Adrenal gland (tissue), 12 donors: Measurements from ENCODE around the gene HECA. TPM values are rescaled to one million over a fixed set of nuclear protein-coding genes. Genes with fewer than 3 reads are reported as not detected.
"Not testable (repeated sequence)": the region's sequence is repeated elsewhere in the genome, so short reads cannot be mapped to it uniquely, and the experiment has no call there.

ENCODE experiments used
- DNase-seq, 7 donors: peaks; one replicate each; pipeline ENCODE4 v3.0.0-alpha.2; 2019 to 2020
- H3K27ac ChIP-seq, 5 donors: fragments of 200-600 bp; sonication (generic) in 4 of 5; 1 replicate in 3 of 5; 2 replicates in 2 of 5; pipeline versions ENCODE4 v1.5.1 to v1.8.0; 2016 to 2020; ENCODE audit warnings: mild to moderate bottlenecking in 1 of 5
- H3K27me3 ChIP-seq: fragments of 200-600 bp; 2 replicates; pipeline ENCODE4 v1.8.0; 2021
- H3K36me3 ChIP-seq, 2 donors: fragments of 200-600 bp; replicated peaks in 1 of 2; 1 replicate in 1 of 2; 2 replicates in 1 of 2; pipeline versions ENCODE4 v1.5.1 to v1.8.0; 2018 to 2022
- H3K4me1 ChIP-seq, 2 donors: fragments of 200-600 bp; replicated peaks in 1 of 2; 1 replicate in 1 of 2; 2 replicates in 1 of 2; pipeline versions ENCODE4 v1.5.1 to v1.8.0; 2018 to 2021
- H3K4me3 ChIP-seq, 4 donors: fragments of 200-600 bp; sonication (generic) in 3 of 4; one replicate each; pipeline ENCODE4 v1.5.1; 2016 to 2018
- H3K9me3 ChIP-seq, 3 donors: fragments of 200-600 bp; sonication (generic) in 1 of 3; replicated peaks in 1 of 3; 1 replicate in 2 of 3; 2 replicates in 1 of 3; pipeline versions ENCODE4 v1.5.1 to v1.8.0; 2016 to 2021
- POLR2A ChIP-seq, 2 donors: fragments of 450-650 bp; IDR thresholded peaks; one replicate each; pipeline ENCODE4 v1.6.1; 2017; ENCODE audit warnings: antibody characterized with exemption in 2 of 2, mild to moderate bottlenecking in 2 of 2, moderate library complexity in 1 of 2
- WGBS, 4 donors: extraction: QIAGEN DNeasy Blood & Tissue Kit in 2 of 4; methylation state at CpG; one replicate each; pipeline versions ENCODE4 v1.1.5 to v1.1.7; 2013 to 2017; 5-methylcytosine and 5-hydroxymethylcytosine counted together
- intact Hi-C, 2 donors: fragments of 100-400 bp; cut with DNase I; formaldehyde crosslinking; loops; one replicate each; pipeline versions ENCODE4 v1.14.1 to v1.15.0; 2022 to 2023
- polyA plus RNA-seq, 3 donors: library from polyadenylated mRNA; stranded (reverse); fragments of 200-250 nt in 2 of 3; fragments of 350-450 nt in 1 of 3; fragmentation: Illumina TruSeq in 1 of 3; extraction: RNeasy Lipid Tissue Mini Kit (QIAGEN cat#74804) in 1 of 3; gene quantifications; one replicate each; pipeline ENCODE4 v1.2.3, GENCODE V29; 2013 to 2014
- total RNA-seq, 9 donors: library from RNA; depleted of rRNA in 4 of 9; stranded (reverse); fragments of >200 nt in 4 of 9; fragments of 120-200 nt in 1 of 9; fragmentation: NEBNext Ultra II Directional in 1 of 9; extraction: Animal tissue kit (Norgen Biotek cat#: 25700) in 1 of 9; gene quantifications; one replicate each; pipeline versions ENCODE4 v1.1.0 to v1.2.4, GENCODE V29; 2013 to 2023
- TF ChIP-seq, protein P1 (sequence below), 6 experiments: fragments of 450-650 bp in 4 of 6; fragments of 200-600 bp in 2 of 6; sonication (generic) in 1 of 6; IDR thresholded peaks; 1 replicate in 5 of 6; 2 replicates in 1 of 6; pipeline versions ENCODE4 v1.5.1 to v1.8.0; 2016 to 2021; ENCODE audit warnings: antibody characterized with exemption in 6 of 6, mild to moderate bottlenecking in 2 of 6, moderate library complexity in 1 of 6
- donor health status: healthy with polysubstance abuse.
- donor health status: Bipolar disorder and iron deficiency.
- donor health status: DM: yes; HTN: yes; CAD: no.
- donor health status: DM: no; HTN: no; CAD: no.
- donor health status: DM: no; HTN: no; CAD: no.
- donor health status: DM: yes; HTN: yes; CAD: no.

Gene HECA
- total and polyA plus RNA-seq, 12 donors: 6.5 to 30.0 (median 21.0) TPM

DNA sequence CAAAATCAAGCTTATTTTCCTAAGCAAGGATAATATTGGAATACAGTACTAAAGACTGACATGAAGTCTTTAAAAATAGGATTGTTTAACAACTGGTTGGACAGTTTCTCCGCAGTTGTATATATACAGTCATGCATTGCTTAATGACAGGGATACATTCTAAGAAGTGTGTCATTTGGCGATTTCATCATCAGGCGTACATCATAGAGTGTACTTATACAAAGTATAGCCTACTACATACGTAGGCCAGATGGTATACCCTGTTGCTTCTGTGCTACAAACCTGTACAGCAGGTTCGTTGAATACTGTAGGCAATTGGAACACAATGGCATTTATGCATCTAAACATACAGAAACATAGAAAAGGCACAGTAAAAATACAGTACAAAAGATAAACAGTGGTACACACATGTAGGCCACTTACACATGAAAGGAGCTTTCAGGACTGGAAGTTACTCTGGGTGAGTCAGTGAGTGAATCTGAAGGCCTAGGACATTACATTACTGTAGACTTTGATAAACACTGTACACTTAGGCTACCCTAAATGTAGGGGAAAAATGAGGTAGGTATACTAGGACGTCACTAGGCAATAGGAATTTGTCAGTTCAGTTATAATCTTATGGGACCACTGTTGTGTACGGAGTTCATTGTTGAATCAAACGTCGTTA lies 20.1 kb downstream of the HECA start:
- Histone ChIP-seq H3K4me1 (peaks cover 3 to 24% of the 10 kb centered on the region in 2 donors), H3K27ac (no peak overlapping the region), H3K9me3 (no peaks in the 10 kb centered on the region), H3K27me3 (no peaks in the 10 kb centered on the region), H3K36me3 (no peaks in the 10 kb centered on the region), H3K4me3 (no peak overlapping the region)
- WGBS, 4 donors: 91 to 97% (median 96%) methylated on average over 9 of the region's 9 CpGs
- no peak for DNase-seq
- no peak for TF ChIP-seq POLR2A (IDR thresholded peaks at IDR 0.05)
- TF ChIP-seq, protein P1, sequence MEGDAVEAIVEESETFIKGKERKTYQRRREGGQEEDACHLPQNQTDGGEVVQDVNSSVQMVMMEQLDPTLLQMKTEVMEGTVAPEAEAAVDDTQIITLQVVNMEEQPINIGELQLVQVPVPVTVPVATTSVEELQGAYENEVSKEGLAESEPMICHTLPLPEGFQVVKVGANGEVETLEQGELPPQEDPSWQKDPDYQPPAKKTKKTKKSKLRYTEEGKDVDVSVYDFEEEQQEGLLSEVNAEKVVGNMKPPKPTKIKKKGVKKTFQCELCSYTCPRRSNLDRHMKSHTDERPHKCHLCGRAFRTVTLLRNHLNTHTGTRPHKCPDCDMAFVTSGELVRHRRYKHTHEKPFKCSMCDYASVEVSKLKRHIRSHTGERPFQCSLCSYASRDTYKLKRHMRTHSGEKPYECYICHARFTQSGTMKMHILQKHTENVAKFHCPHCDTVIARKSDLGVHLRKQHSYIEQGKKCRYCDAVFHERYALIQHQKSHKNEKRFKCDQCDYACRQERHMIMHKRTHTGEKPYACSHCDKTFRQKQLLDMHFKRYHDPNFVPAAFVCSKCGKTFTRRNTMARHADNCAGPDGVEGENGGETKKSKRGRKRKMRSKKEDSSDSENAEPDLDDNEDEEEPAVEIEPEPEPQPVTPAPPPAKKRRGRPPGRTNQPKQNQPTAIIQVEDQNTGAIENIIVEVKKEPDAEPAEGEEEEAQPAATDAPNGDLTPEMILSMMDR (IDR thresholded peaks at IDR 0.05): no peak
- intact Hi-C loops: no loop called here

DNA sequence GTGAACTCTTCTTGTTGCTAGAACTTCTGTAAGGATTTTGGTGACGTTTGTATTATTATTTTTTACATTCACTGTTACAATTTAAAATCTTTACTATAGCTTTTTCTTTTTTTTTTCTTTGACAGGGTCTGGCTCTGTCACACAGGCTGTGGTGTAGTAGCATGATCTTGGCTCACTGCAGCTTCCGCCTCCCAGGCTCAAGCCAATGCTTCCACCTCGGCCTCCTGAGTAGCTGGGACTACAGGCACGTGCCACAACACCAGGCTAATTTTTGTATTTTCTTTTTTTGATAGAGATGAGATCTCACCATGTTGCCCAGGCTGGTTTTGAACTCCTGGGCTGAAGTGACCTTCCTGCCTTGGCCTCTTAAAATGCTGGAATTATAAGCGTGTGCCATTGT lies 21.2 kb downstream of the HECA start:
- peaks cover 3 to 23% of the 10 kb centered on the region in 2 donors for H3K4me1 ChIP-seq
- TF ChIP-seq, protein P1 (IDR thresholded peaks at IDR 0.05): no peak
- no peak for TF ChIP-seq POLR2A (IDR thresholded peaks at IDR 0.05)

DNA sequence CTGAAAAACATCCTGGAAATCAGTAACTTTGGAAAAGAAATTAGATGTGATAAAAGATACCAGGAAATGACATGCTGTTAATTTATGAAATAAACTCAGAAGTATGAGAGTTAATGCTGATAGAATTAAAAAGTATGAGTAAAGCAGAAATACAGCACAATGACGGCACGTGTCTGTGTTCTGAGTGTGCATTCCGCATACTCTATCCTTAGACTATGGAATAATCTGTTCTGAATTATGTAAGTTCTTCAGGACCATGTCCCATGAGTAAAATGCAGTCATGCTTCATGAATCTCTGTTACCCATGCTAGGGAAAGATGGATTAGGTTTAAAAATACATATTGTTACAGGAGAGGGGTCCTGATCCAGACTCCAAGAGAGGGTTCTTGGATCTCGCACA lies 21.7 kb downstream of the HECA start:
- peaks cover 3 to 28% of the 10 kb centered on the region in 2 donors for H3K4me1 ChIP-seq
- no peaks in the 10 kb centered on the region for H3K9me3 ChIP-seq
- no peak overlapping the region for H3K4me3 ChIP-seq
- H3K27me3 ChIP-seq: no peaks in the 10 kb centered on the region
- TF ChIP-seq, protein P1 (IDR thresholded peaks at IDR 0.05): no peak
- TF ChIP-seq POLR2A (IDR thresholded peaks at IDR 0.05): no peak
- 86 to 95% (median 94%) methylated on average over 4 of the region's 4 CpGs for WGBS, 4 donors
- peak in 1 of 7 donors; percentile 3 for DNase-seq
- no peaks in the 10 kb centered on the region for H3K36me3 ChIP-seq
- intact Hi-C loops: no loop called here
- no peak overlapping the region for H3K27ac ChIP-seq

More for the DNA sequence above, 21.2 kb downstream of the HECA start:
- DNase-seq: no peak
- WGBS, 4 donors: 88 to 98% (median 91%) methylated on average over 5 of the region's 5 CpGs
- no peak overlapping the region for H3K27ac ChIP-seq
- no peaks in the 10 kb centered on the region for H3K9me3 ChIP-seq
- H3K36me3 ChIP-seq: no peaks in the 10 kb centered on the region
- H3K4me3 ChIP-seq: no peak overlapping the region
- intact Hi-C loops: no loop called here
- no peaks in the 10 kb centered on the region for H3K27me3 ChIP-seq

DNA sequence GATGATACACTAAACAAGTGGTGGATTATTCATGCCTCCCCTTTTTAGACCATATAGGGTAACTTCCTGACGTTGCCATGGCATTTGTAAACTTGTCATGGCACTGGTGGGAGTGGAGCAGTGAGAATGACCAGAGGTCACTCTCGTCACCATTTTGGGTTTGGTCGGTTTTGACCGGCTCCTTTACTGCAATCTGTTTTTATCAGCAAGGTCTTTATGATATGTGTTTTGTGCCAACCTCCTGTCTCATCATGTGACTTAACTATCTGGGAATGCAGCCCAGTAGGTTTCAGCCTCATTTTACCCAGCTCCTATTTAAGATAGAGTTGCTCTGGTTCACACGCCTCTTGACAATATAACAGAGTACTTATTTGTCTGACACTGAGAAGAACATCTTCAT lies 22.2 kb downstream of the HECA start:
- H3K9me3 ChIP-seq, H3K27me3 ChIP-seq, H3K4me3 ChIP-seq, H3K36me3 ChIP-seq, intact Hi-C loops: not testable (repeated sequence)
- Histone ChIP-seq H3K27ac (peak overlapping the region in 1 of 5 donors; percentile 11), H3K4me1 (peaks cover 3 to 28% of the 10 kb centered on the region in 2 donors)
- WGBS, 4 donors: 39 to 59% (median 57%) methylated on average over 5 of the region's 5 CpGs
- DNase-seq: peak; percentile 37 to 68 (median 55)

DNA sequence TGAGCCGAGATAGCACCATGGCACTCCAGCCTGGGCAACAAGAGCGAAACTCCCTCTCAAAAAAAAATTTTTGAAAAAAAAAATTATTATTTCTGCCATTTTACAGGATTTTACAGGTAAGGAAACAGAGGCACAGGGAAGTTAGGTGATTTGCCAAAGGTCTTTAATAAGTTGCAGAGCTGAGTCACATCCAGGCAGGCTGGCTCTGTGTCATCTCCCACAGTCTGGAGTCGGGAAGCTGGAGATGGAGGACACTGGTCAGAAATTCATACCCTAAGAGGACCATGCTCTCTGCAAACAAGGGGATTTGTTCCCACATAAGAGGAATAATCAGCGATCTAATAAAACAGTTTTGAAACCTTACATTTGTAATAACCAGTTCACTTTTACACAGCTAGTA lies 24.1 kb downstream of the HECA start:
- intact Hi-C loops: no loop called here
- H3K4me1 ChIP-seq: peaks cover 3 to 25% of the 10 kb centered on the region in 2 donors
- TF ChIP-seq POLR2A (IDR thresholded peaks at IDR 0.05): no peak
- TF ChIP-seq, protein P1 (IDR thresholded peaks at IDR 0.05): no peak
- H3K27ac ChIP-seq: no peak overlapping the region
- WGBS, 4 donors: 84 to 91% (median 87%) methylated on average over 4 of the region's 4 CpGs
- no peak overlapping the region for H3K4me3 ChIP-seq
- H3K27me3 ChIP-seq: no peaks in the 10 kb centered on the region
- no peaks in the 10 kb centered on the region for H3K36me3 ChIP-seq
- no peaks in the 10 kb centered on the region for H3K9me3 ChIP-seq
- DNase-seq: peak in 4 of 7 donors; percentile 19 to 61 (median 31)
